Glutamatergic neuron (in vitro differentiated cells): ENCODE measurements around the gene GRB10. TPM values are rescaled to one million over a fixed set of nuclear protein-coding genes. Genes with fewer than 3 reads are reported as not detected.

Source experiments
- DNase-seq: peaks from one replicate; pipeline ENCODE4 v3.0.0; 2022
- H3K27ac Mint-ChIP-seq: one replicate; pipeline ENCODE4 v1.8.0; 2020; ENCODE audit warnings: mild to moderate bottlenecking, mixed read lengths, inconsistent platforms; ENCODE audit not compliant: unreplicated experiment
- H3K27me3 Mint-ChIP-seq: one replicate; pipeline ENCODE4 v1.8.0; 2020; ENCODE audit warnings: mild to moderate bottlenecking, moderate library complexity, mixed read lengths, inconsistent platforms; ENCODE audit not compliant: unreplicated experiment
- H3K36me3 Mint-ChIP-seq: one replicate; pipeline ENCODE4 v1.8.0; 2020; ENCODE audit warnings: mild to moderate bottlenecking, mixed read lengths, inconsistent platforms; ENCODE audit not compliant: unreplicated experiment
- H3K4me1 Mint-ChIP-seq: one replicate; pipeline ENCODE4 v1.8.0; 2020; ENCODE audit warnings: mild to moderate bottlenecking, low read depth, mixed read lengths, inconsistent platforms; ENCODE audit not compliant: unreplicated experiment
- H3K4me3 Mint-ChIP-seq: one replicate; pipeline ENCODE4 v1.8.0; 2020; ENCODE audit warnings: mild to moderate bottlenecking, mixed read lengths, inconsistent platforms; ENCODE audit not compliant: unreplicated experiment
- H3K9me3 Mint-ChIP-seq: one replicate; pipeline ENCODE4 v1.8.0; 2020; ENCODE audit warnings: mild to moderate bottlenecking, moderate library complexity, mixed read lengths, inconsistent platforms; ENCODE audit not compliant: unreplicated experiment
- total RNA-seq: library from RNA; stranded (reverse); fragmentation: NEBNext Ultra II Directional; extraction: Animal tissue kit (Norgen Biotek cat#: 25700); gene quantifications from one replicate; pipeline ENCODE4 v1.2.1, GENCODE V29; 2021; ENCODE audit not compliant: unreplicated experiment
- TF ChIP-seq, protein P1 (sequence below): fragments of 200-600 bp; sonication (generic); IDR thresholded peaks from one replicate; pipeline ENCODE4 v1.5.0; 2021; ENCODE audit not compliant: partially characterized antibody, unreplicated experiment

Gene GRB10
- total RNA-seq, 1 donor from 2014 or later = 182 TPM

- TF ChIP-seq, protein P1, sequence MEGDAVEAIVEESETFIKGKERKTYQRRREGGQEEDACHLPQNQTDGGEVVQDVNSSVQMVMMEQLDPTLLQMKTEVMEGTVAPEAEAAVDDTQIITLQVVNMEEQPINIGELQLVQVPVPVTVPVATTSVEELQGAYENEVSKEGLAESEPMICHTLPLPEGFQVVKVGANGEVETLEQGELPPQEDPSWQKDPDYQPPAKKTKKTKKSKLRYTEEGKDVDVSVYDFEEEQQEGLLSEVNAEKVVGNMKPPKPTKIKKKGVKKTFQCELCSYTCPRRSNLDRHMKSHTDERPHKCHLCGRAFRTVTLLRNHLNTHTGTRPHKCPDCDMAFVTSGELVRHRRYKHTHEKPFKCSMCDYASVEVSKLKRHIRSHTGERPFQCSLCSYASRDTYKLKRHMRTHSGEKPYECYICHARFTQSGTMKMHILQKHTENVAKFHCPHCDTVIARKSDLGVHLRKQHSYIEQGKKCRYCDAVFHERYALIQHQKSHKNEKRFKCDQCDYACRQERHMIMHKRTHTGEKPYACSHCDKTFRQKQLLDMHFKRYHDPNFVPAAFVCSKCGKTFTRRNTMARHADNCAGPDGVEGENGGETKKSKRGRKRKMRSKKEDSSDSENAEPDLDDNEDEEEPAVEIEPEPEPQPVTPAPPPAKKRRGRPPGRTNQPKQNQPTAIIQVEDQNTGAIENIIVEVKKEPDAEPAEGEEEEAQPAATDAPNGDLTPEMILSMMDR = no peak
- Mint-ChIP-seq H3K4me3 (no peak overlapping the region), H3K27ac (no peak overlapping the region), H3K36me3 (peaks cover 11% of the 10 kb centered on the region), H3K9me3 (peaks cover 2% of the 10 kb centered on the region), H3K4me1 (peaks cover 8% of the 10 kb centered on the region), H3K27me3 (peaks cover 3% of the 10 kb centered on the region)
- DNase-seq = no peak
These were observed 144.7 kb downstream of the GRB10 start for GRCh38 chr7:50637725-50638643.

DNA sequence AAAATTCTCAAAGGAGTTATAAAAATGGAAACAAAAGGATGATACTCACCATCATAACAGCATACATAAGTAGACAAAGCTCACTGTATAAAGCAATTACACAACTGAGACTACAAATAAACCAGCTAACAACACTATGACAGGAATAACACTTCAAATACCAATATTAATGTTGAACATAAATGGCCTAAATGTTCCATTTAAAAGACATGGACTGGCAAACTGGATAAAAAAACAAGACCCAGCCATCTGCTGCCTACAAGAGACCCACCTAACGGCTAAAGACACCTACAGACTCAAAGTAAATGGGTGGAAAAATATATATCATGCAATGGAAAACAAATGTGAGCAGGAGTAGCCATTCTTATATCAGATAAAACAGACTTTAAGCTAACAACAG is 148.3 kb downstream of the GRB10 start:
- peaks cover 2% of the 10 kb centered on the region for H3K9me3 Mint-ChIP-seq
- peaks cover 2% of the 10 kb centered on the region for H3K4me1 Mint-ChIP-seq
- H3K36me3 Mint-ChIP-seq = peaks cover 11% of the 10 kb centered on the region
- no peak overlapping the region for H3K27ac Mint-ChIP-seq
- H3K4me3 Mint-ChIP-seq = no peak overlapping the region
- TF ChIP-seq, protein P1 = no peak
- DNase-seq = no peak
- peaks cover 3% of the 10 kb centered on the region for H3K27me3 Mint-ChIP-seq

DNA sequence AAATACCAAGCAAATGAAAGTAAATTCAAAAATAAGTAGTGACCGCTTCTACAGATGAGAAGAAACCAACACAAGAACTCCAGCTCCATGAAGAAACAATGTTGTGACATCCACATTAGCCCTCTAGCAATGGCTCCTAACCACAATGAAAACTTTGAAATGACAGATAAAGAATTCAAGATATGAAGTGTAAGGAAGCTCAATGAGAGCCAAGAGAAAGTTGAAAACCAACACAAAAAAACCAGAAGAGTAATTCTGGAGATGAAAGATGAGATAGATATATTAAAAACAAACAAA is 149.3 kb downstream of the GRB10 start:
- TF ChIP-seq, protein P1 = no peak
- Mint-ChIP-seq H3K36me3 (peaks cover 11% of the 10 kb centered on the region), H3K27me3 (peaks cover 3% of the 10 kb centered on the region), H3K4me1 (peaks cover 11% of the 10 kb centered on the region), H3K27ac (no peak overlapping the region), H3K4me3 (no peak overlapping the region), H3K9me3 (peaks cover 2% of the 10 kb centered on the region)
- no peak for DNase-seq

- Mint-ChIP-seq H3K27me3 (peaks cover 7% of the 10 kb centered on the region), H3K4me3 (no peak overlapping the region), H3K9me3 (peaks cover 3% of the 10 kb centered on the region), H3K4me1 (peaks cover 16% of the 10 kb centered on the region), H3K27ac (no peak overlapping the region), H3K36me3 (peaks cover 11% of the 10 kb centered on the region)
- DNase-seq = peak; percentile 55
- TF ChIP-seq, protein P1 = peak; percentile 90
These were observed 149.9 kb downstream of the GRB10 start for GRCh38 chr7:50632561-50633413.
